ENCODE measurements around the gene HNRNPLL. TPM values are rescaled to one million over a fixed set of nuclear protein-coding genes. Genes with fewer than 3 reads are reported as not detected.
"Not testable (repeated sequence)": the region's sequence is repeated elsewhere in the genome, so short reads cannot be mapped to it uniquely, and the experiment has no call there.

Gene HNRNPLL
- 43.4 TPM for polyA plus RNA-seq (2013, experiment 1 of 2; ENCODE audit: insufficient read length)
- 49.9 TPM for polyA plus RNA-seq (2013, experiment 2 of 2; ENCODE audit: insufficient read length)

DNA sequence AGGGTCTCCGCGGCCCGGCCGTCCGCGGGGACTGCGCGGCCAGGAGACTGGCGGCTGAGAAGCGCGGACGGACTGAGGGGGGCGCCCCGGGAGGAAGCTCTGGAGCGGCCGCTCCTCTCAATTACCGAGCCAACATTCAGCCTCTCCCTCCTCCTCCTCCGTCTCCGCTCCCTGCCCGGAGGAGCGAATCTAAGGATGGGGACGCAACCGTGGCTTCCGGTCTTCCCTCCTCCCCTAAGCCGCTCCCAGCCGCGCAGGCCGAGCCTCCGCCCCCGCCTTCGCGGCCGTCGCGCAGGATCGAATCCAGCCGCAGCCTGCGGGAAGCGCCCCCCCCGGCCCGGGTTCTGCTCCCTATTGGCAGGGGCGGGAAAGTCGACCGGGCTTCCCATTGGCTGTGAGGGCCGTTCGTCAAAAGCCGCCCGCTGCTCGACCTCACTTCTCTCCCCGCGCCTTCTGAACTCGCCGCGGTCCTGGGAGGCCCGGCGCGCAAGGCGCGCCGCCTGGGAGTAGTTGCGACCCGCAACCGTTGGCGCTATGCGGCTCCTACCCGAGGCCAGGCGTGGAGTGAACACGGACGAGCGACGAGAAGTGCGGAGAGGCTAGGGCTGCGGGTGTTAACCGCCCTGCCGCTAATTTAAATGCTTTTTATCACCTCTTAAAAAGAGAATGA, at the start of gene HNRNPLL:
Gene HNRNPLL, minus strand, starts transcription at position 197 of the 670 bp plus-strand sequence. CDS start 302 bp downstream, outside the sequence.
- peak; percentile 99 for DNase-seq

- DNase-seq = peak; percentile 5
Observed at GRCh38 chr2:38650717-38651116, 48.0 kb upstream of the HNRNPLL start.

DNA sequence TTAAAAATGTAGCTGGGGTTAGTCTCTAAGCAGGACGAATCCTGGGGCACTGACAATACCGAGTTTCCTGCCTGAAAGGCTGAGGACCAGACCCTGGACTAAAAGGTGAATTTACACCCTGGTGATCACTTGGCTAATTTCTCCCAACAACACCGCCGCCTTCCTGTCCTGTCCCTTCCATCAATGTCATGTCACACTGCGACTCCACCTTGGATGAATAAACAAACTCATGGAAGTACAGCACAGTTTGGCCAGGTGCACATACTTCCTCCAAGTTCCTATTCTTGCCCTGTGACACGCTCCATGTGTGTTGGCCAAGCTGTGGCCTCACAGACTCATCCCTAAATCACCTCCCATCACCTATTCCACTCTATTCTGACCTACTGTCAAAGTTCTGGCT, 47.3 kb upstream of the HNRNPLL start:
- DNase-seq = no peak

DNA sequence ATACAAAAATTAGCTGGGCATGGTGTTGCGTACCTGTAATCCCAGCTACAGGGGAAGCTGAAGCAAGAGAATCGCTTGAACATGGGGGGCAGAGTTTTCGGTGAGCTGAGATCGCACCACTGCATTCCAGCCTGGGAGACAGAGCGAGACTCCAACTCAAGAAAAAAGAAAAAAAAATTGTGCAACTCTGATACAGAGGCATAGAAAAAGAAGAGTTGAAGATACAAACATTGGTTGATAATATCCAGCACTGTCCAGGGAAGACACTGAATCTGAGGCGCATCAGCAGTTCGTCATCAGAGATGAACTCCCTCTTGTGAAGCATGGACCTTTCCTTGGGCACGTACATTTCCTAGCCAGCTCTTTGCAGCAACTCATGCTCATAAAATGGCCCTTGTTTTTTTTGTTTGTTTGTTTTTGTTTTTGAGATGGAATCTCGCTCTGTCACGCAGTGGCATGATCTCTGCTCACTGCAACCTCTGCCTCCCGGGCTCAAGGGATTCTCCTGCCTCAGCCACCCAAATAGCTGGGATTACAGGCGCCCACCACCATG, 46.5 kb upstream of the HNRNPLL start:
- DNase-seq = no peak

DNA sequence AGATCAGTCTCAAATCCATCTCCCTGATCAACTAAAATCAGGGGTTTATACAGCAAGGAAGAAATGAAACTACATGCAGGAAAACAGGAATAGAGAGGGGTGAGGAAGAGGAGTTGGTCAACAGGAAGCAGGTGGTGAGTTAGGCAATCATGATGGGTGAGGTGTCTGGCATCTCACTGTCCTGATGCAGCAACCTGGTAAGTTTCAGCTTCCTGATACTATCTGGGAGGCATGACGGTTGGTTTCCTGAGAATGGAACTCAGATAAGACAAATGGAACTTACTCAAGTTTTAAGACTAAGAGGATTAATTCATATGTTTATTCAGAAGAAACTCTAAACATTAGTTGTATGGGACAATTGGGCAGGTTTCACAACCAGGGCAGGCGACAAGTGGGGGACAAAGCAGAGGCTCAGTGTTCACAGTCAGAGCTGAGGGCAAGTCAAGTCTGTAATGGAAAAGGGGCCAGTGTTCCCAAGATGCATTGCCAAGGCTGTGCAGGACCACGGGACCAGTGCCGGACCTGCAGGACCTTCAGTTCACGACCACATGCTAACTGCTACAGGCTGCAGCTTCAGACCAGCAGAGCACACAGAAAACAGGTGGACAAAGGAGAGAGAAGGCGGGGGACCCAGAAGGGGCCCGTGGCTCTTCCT, 45.5 kb upstream of the HNRNPLL start:
- no peak for DNase-seq

DNA sequence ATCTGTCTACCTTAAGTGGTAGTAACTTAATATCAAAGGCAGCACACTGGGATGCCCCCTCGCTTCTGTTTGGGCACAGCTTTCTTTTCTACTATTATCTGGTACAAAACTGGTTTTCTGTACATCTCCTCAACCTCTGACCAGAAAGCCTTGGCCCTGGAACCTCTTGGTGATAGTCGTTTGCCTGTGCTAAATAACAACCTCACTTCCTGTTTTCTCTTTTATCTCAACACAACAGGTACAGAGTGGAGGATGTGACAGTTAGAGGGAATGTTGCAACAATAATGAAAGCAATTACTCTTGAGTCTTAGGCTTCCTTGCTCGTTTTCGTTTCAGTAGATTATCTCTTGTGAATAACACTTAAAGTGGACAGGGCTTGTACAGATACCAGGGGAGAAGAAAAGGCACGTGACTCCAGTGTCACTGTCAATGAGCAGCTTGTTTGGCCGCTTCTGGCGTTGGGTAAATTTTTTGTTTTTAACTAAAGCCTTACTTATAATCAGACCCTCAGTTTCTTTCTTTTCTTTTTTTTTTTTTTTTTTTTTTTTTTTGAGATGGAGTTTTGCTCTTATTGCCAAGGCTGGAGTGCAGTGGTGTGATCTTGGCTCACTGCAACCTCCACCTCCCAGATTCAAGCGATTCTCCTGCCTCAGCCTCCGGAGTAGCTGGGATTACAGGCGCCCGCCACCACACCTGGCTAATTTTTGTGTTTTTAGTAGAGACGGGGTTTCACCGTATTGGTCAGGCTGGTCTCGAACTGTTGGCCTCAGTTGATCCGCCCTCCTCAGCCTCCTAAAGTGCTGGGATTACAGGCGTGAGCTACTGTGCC, 41.2 kb upstream of the HNRNPLL start:
- not testable (repeated sequence) for DNase-seq

DNA sequence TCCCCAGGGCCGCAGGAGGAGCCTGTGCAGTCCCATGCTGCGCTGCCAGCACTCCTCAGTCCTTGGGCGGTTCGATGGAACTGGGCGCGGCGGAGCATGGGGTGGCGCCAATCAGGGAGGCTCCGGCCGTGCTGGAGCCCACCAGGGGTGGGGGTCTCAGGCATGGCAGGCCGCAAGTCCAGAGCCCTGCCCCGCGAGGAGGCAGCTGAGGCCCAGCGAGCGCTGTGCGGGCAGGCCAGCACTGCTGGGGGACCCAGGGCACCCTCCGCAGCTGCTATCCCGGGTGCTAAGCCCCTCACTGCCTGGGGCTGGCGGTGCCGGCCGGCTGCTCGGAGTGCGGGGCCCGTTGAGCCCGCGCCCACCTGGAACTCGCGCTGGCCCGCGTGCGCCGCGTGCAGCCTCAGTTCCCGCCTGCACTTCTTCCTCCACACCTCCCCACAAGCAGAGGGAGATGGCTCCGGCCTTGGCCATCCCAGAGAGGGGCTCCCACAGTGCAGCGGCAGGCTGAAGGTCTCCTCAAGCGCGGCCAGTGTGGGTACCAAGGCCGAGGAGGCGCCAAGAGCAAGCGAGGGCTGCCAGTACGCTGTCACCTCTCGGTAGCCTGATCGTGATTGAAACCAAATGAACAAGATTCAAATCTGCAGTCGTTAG, 40.4 kb upstream of the HNRNPLL start:
- DNase-seq = no peak

DNA sequence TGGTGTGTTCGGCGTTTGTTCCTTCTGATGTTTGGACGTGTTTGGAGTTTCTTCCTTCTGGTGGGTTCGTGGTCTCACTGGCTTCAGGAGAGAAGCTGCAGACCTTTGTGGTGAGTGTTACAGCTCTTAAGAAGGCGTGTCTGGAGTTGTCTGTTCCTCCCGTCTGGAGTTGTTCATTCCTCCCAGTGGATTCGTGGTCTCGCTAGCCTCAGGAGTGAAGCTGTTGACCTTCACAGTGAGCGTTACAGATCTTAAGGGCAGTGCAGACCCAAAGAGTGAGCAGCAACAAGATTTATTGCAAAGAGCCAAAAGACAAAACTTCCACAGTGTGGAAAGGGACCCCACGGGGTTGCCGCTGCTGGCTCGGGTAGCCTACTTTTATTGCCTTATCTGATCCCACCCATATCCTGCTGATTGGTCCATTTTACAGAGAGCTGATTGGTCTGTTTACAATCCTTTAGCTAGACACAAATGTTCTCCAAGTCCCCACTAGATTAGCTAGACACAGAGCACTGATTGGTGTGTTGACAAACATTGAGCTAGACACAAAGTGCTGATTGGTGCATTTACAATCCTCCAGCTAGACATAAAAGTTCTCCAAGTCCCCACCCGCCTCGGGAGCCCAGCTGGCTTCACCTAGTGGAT, 39.8 kb upstream of the HNRNPLL start:
- DNase-seq = not testable (repeated sequence)

GRCh38 chr2:38636069-38636468, 33.3 kb upstream of the HNRNPLL start:
- DNase-seq = no peak

GRCh38 chr2:38635139-38635538, 32.4 kb upstream of the HNRNPLL start:
- no peak for DNase-seq

DNA sequence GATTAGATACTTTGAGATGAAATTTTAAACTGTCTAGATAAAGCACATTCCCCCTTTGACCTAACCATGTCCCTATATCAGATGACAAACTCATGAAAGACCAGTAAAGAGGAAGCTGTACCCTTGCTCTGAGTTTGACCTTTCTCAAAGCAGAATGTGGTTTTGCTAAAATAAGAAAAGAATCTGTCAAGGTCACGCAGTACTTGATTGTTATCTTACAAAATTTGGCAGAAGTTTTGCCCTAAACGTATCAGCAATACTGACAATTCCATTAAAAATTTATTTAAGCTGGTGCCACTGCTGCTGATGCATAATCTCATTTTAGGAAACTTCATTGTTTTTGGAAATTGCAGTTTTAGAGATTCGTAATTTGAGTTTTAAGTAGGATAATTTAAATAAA, 32.0 kb upstream of the HNRNPLL start:
- DNase-seq = no peak

DNA sequence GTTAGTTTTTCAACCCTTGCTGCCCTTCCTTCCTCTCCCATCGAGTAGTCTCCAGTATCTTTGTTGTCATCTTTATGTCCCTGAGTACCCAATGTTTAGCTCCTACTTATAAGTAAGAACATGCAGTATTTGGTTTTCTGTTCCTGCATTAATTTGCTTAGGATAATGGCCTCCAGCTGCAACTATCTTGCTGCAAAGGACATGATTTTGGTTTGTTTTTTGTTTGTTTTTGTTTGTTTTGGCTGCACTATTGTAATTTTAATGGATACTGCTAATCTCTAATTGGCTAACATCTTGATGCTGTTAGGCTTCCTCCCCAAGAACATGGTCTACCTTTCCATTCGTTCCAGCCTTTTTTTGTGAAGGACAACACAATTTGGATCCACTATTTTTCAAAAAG, 31.2 kb upstream of the HNRNPLL start:
- no peak for DNase-seq

DNA sequence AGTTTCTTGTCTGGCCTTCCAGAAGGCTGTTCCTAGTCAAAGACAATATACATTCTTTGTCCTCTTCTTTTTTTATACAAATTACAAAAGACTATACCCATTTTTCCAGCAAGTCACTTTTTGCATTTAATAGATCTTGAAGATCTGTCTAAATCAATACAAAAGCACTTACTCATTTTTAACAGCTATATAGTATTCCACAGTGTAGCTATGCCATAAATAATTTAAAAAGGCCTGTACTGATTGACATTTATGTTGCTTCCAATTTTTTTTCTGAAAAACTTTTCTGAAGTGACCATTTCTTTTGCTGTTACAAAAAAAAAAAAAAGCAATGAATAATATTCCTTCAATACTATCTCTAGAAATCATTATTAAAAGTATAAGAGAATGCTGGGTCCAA, 30.3 kb upstream of the HNRNPLL start:
- no peak for DNase-seq

DNA sequence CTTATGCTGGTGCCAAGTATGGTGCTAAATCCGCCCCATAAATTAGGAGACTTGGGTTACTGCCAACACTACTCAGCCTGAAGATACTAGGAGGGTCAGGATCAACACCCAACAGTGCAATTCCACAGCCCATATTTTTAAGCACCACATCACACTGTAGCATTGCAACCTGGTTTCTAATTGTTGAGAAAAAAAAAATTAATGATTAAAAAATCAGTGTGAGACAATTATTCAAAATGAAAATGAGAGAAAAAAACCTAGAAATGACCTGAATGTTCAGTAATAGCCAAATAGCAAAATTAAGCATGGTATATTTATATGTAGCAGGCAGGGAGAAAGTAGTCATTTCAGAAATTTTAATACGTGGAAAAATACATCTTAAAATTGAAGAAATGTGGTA, 29.2 kb upstream of the HNRNPLL start:
- no peak for DNase-seq

DNA sequence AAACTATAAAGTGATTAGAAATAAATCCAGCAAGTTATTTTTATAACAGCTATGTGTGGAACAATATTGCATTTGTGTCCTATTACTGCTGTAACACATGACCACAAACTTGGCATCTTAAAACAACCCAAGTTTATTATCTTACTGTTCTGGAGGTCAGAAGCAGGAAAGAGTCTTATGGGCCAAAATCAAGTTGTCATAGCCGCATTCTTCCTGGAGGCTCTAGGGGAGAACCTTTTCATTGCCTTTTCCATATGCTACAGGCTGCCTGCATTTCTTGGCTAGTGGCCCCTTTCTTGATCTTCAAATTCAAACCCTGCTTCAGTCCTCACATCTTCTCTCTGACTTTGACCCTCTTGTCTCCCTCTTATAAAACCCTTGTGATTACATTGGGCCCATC, 27.0 kb upstream of the HNRNPLL start:
- no peak for DNase-seq

GRCh38 chr2:38627391-38627790, 24.7 kb upstream of the HNRNPLL start:
- DNase-seq = no peak

- no peak for DNase-seq
Observed at GRCh38 chr2:38626326-38627035, 23.8 kb upstream of the HNRNPLL start.

- DNase-seq = no peak
Observed at GRCh38 chr2:38622210-38622609, 19.5 kb upstream of the HNRNPLL start.

DNA sequence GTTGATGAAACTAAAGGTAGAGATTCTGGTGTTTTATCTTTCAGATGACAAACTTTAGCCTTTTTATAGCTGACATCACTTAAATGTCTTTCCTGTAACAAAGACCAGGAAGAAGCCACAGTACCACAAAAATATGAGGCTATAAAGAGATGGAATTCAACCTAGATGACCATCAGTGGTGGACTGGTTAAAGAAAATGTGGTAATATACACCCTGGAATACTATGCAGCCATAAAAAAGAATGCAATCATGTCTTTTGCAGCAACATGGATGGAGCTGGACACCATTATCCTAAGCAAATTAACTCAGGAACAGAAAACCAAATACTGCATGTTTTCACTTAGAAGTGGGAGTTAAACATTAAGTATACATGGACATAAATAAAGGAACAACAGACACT, 18.3 kb upstream of the HNRNPLL start:
- no peak for DNase-seq

GRCh38 chr2:38620282-38620977, 17.7 kb upstream of the HNRNPLL start:
- no peak for DNase-seq
